ENCODE measurements around the gene CBX7.

DNA sequence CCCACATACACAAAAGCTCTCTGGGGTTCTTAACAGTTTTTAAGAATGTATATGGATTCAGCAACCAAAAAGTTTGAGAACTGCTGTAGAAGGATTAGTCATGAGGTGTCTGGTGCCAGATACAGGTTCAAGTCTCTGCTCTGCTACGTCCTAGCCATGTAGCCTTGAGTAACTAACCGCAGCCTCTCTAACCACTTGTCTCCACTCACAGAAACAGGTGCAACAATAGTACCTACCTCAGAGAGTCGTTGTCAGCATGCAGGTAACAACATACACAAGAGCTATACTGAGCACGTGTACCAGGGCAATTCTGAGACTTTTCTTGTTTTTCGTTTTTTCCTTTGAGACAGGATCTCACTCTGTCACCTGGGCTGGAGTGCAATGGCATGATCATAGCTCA is 26.9 kb downstream of the CBX7 start:
- TF ChIP-seq, protein P1, sequence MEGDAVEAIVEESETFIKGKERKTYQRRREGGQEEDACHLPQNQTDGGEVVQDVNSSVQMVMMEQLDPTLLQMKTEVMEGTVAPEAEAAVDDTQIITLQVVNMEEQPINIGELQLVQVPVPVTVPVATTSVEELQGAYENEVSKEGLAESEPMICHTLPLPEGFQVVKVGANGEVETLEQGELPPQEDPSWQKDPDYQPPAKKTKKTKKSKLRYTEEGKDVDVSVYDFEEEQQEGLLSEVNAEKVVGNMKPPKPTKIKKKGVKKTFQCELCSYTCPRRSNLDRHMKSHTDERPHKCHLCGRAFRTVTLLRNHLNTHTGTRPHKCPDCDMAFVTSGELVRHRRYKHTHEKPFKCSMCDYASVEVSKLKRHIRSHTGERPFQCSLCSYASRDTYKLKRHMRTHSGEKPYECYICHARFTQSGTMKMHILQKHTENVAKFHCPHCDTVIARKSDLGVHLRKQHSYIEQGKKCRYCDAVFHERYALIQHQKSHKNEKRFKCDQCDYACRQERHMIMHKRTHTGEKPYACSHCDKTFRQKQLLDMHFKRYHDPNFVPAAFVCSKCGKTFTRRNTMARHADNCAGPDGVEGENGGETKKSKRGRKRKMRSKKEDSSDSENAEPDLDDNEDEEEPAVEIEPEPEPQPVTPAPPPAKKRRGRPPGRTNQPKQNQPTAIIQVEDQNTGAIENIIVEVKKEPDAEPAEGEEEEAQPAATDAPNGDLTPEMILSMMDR (IDR thresholded peaks at IDR 0.05): no peak
- no peak for TF ChIP-seq POLR2A (IDR thresholded peaks at IDR 0.05)

Data from Peyer's patch (tissue), 4 donors.